HCT116 (cell line): ENCODE results near the gene SNTG2. TPM values are rescaled to one million over a fixed set of nuclear protein-coding genes. Genes with fewer than 3 reads are reported as not detected.

Source experiments
- ATAC-seq: fragments of 200-7000 bp; cut with Tn5 transposase; 2 replicates; pipeline ENCODE4 v1.9.1; 2020; ENCODE audit warnings: mild to moderate bottlenecking, moderate library complexity
- BruUV-seq: library from RNA; stranded (reverse); fragments of 400-500 nt; replicated peaks from 2 replicates; lab custom pipeline; 2021; lab: Mats Ljungman, UMichigan
- CTCF ChIA-PET: fragments of 300-600 bp; sonication (Branson Sonifier 250); formaldehyde crosslinking; loops from one replicate; lab custom pipeline; 2021; ENCODE audit warnings: antibody characterized with exemption; lab: Charles Lee
- POLR2A ChIA-PET: fragments of 300-600, 350-600 bp; sonication (Branson Sonifier 250); formaldehyde crosslinking; loops from one replicate; lab custom pipeline; 2021; ENCODE audit warnings: antibody characterized with exemption; lab: Charles Lee
- RAD21 ChIA-PET, 2 experiments: fragments of 300-600 bp; sonication (Branson Sonifier 250); formaldehyde crosslinking; loops; one replicate each; lab custom pipeline; 2023; ENCODE audit warnings: low total read pairs in 2 of 2; ENCODE audit not compliant: uncharacterized antibody in 2 of 2, unreplicated experiment in 2 of 2, low non-redundant PET in 1 of 2; lab: Charles Lee
- DNase-seq: peaks from one replicate; pipeline ENCODE4 v3.0.0-alpha.2; 2010; ENCODE audit warnings: low read depth, low spot score
- H2AFZ ChIP-seq: fragments of 200-600 bp; shearing (Covaris generic), sonication (generic); 2 replicates; pipeline ENCODE4 v1.6.1; 2017; ENCODE audit warnings: low read depth, mixed run types, mixed read lengths, antibody characterized with exemption, low read length; ENCODE audit not compliant: poor library complexity, severe bottlenecking
- H3K27ac ChIP-seq: 2 replicates; pipeline ENCODE4 v1.5.1; 2012; ENCODE audit warnings: low read depth, low read length
- H3K27me3 ChIP-seq: fragments of 200-600 bp; sonication (generic); 2 replicates; pipeline ENCODE4 v1.6.1; 2016; ENCODE audit warnings: mixed run types, low read length, mixed read lengths; ENCODE audit not compliant: insufficient read depth
- H3K36me3 ChIP-seq, 2 experiments: fragments of 200-500 bp in 1 of 2; fragments of 200-600 bp in 1 of 2; sonication (Bioruptor generic) in 1 of 2; sonication (generic) in 1 of 2; 2 replicates each; pipeline versions ENCODE4 v1.5.1 to v1.6.1; 2014 to 2016; ENCODE audit warnings: low read length in 2 of 2, inconsistent platforms in 1 of 2, mixed read lengths in 1 of 2, mixed run types in 1 of 2; ENCODE audit not compliant: insufficient read depth in 2 of 2, control insufficient read depth in 1 of 2
- H3K4me1 ChIP-seq, 2 experiments: fragments of 200-600 bp in 1 of 2; sonication (generic) in 1 of 2; 2 replicates each; pipeline versions ENCODE4 v1.5.1 to v1.6.1; 2012 to 2017; ENCODE audit warnings: low read length in 2 of 2, inconsistent platforms in 1 of 2, mild to moderate bottlenecking in 1 of 2, mixed read lengths in 1 of 2, mixed run types in 1 of 2, moderate library complexity in 1 of 2; ENCODE audit not compliant: insufficient read depth in 2 of 2, control insufficient read depth in 1 of 2
- H3K4me2 ChIP-seq: fragments of 200-600 bp; sonication (generic); 2 replicates; pipeline ENCODE4 v1.6.1; 2017; ENCODE audit warnings: mixed run types, low read length, mixed read lengths
- H3K4me3 ChIP-seq, 2 experiments: fragments of 200-600 bp in 1 of 2; sonication (generic) in 1 of 2; replicated peaks in 1 of 2; 2 replicates each; pipeline ENCODE4 v1.5.1; 2011 to 2016; ENCODE audit warnings: low read length in 2 of 2, control low read depth in 1 of 2, low read depth in 1 of 2, mild to moderate bottlenecking in 1 of 2, mixed read lengths in 1 of 2, mixed run types in 1 of 2
- H3K79me2 ChIP-seq: fragments of 200-600 bp; sonication (generic); 2 replicates; pipeline ENCODE4 v1.6.1; 2017; ENCODE audit warnings: mild to moderate bottlenecking, mixed run types, low read length, moderate library complexity, mixed read lengths; ENCODE audit not compliant: insufficient read depth
- H3K9ac ChIP-seq: fragments of 200-600 bp; sonication (generic); 2 replicates; pipeline ENCODE4 v1.6.1; 2016; ENCODE audit warnings: low read length, mixed read lengths
- H3K9me2 ChIP-seq: fragments of 200-600 bp; sonication (generic), shearing (Covaris generic); 2 replicates; pipeline ENCODE4 v1.6.1; 2017; ENCODE audit warnings: mixed run types, mild to moderate bottlenecking, moderate library complexity; ENCODE audit not compliant: insufficient read depth
- H3K9me3 ChIP-seq, 2 experiments: fragments of 200-500 bp in 1 of 2; fragments of 200-600 bp in 1 of 2; sonication (Bioruptor generic) in 1 of 2; sonication (generic) in 1 of 2; 2 replicates each; pipeline ENCODE4 v1.6.1; 2014 to 2017; ENCODE audit warnings: low read length in 2 of 2, mixed read lengths in 2 of 2, inconsistent platforms in 1 of 2, low read depth in 1 of 2, mild to moderate bottlenecking in 1 of 2, mixed run types in 1 of 2, moderate library complexity in 1 of 2; ENCODE audit not compliant: control insufficient read depth in 1 of 2, insufficient read depth in 1 of 2
- H4K20me1 ChIP-seq: fragments of 200-600 bp; sonication (generic), shearing (Covaris generic); 2 replicates; pipeline ENCODE4 v1.6.1; 2017; ENCODE audit warnings: mixed run types, mild to moderate bottlenecking, moderate library complexity; ENCODE audit not compliant: insufficient read depth
- CBX3 ChIP-seq: IDR thresholded peaks from 2 replicates; pipeline ENCODE4 v1.6.1; 2012; ENCODE audit warnings: low read depth
- CEBPB ChIP-seq: IDR thresholded peaks from 2 replicates; pipeline ENCODE4 v1.6.1; 2012; ENCODE audit warnings: low read depth
- EGR1 ChIP-seq: IDR thresholded peaks from 2 replicates; pipeline ENCODE4 v1.6.1; 2012; ENCODE audit warnings: low read depth
- ELF1 ChIP-seq: IDR thresholded peaks from 2 replicates; pipeline ENCODE4 v1.6.1; 2012; ENCODE audit warnings: low read depth, borderline replicate concordance
- EZH2 ChIP-seq: fragments of 200-600 bp; sonication (generic); IDR thresholded peaks from 2 replicates; pipeline ENCODE4 v1.6.1; 2017; ENCODE audit warnings: antibody characterized with exemption, mixed run types
- FOSL1 ChIP-seq: IDR thresholded peaks from 2 replicates; pipeline ENCODE4 v1.6.1; 2012; ENCODE audit warnings: low read depth
- JUND ChIP-seq: IDR thresholded peaks from 2 replicates; pipeline ENCODE4 v1.6.1; 2012
- POLR2A ChIP-seq: IDR thresholded peaks from 2 replicates; pipeline ENCODE4 v1.7.0; 2011; ENCODE audit warnings: borderline replicate concordance; ENCODE audit not compliant: insufficient read depth, insufficient read length; ENCODE audit errors: extremely low read depth
- POLR2AphosphoS5 ChIP-seq: IDR thresholded peaks from 2 replicates; pipeline ENCODE4 v1.6.1; 2011; ENCODE audit warnings: mild to moderate bottlenecking, low read depth, low read length, moderate library complexity
- RAD21 ChIP-seq: IDR thresholded peaks from 2 replicates; pipeline ENCODE4 v1.6.1; 2012; ENCODE audit warnings: low read depth, mild to moderate bottlenecking
- SIN3A ChIP-seq: IDR thresholded peaks from 2 replicates; pipeline ENCODE4 v1.6.1; 2012; ENCODE audit warnings: low read depth
- SP1 ChIP-seq: IDR thresholded peaks from 2 replicates; pipeline ENCODE4 v1.6.1; 2012; ENCODE audit warnings: low read depth
- SRF ChIP-seq: IDR thresholded peaks from 2 replicates; pipeline ENCODE4 v1.6.1; 2012; ENCODE audit warnings: low read depth
- TCF7L2 ChIP-seq: IDR thresholded peaks from 2 replicates; pipeline ENCODE4 v1.7.0; 2011; ENCODE audit warnings: borderline replicate concordance, inconsistent platforms; ENCODE audit not compliant: insufficient read depth, insufficient read length; ENCODE audit errors: extremely low read depth
- YY1 ChIP-seq: IDR thresholded peaks from 2 replicates; pipeline ENCODE4 v1.6.1; 2011; ENCODE audit warnings: low read length, low read depth, moderate library complexity, mild to moderate bottlenecking; ENCODE audit not compliant: insufficient replicate concordance; ENCODE audit errors: extremely low read depth
- ZNF274 ChIP-seq: fragments of 200-500 bp; sonication (Bioruptor generic); IDR thresholded peaks from 2 replicates; pipeline ENCODE4 v1.6.1; 2014; ENCODE audit warnings: mild to moderate bottlenecking, low read depth, low read length, inconsistent platforms
- intact Hi-C: fragments of 100-400 bp; cut with micrococcal nuclease; formaldehyde crosslinking; loops from 2 replicates; pipeline ENCODE4 v1.10.0; 2022
- total RNA-seq: library from RNA; stranded (reverse); gene quantifications from one replicate; pipeline ENCODE4 v1.2.1, GENCODE V29; 2021; ENCODE audit not compliant: unreplicated experiment
- TF ChIP-seq, protein P1 (sequence below): IDR thresholded peaks from 2 replicates; pipeline ENCODE4 v1.6.1; 2012; ENCODE audit warnings: low read depth
- TF ChIP-seq, protein P2 (sequence below), 3 experiments: fragments of 200-600 bp in 1 of 3; sonication (generic) in 1 of 3; IDR thresholded peaks in 2 of 3; conservative IDR thresholded peaks in 1 of 3; 2 replicates each; pipeline ENCODE4 v1.5.1; 2012 to 2017; ENCODE audit warnings: low read depth in 2 of 3, low read length in 2 of 3, antibody characterized with exemption in 1 of 3, borderline replicate concordance in 1 of 3, control low read depth in 1 of 3, mild to moderate bottlenecking in 1 of 3, mixed read lengths in 1 of 3, mixed run types in 1 of 3, moderate library complexity in 1 of 3; ENCODE audit not compliant: insufficient read depth in 1 of 3
- TF ChIP-seq, protein P3 (sequence below): IDR thresholded peaks from 2 replicates; pipeline ENCODE4 v1.6.1; 2012
- TF ChIP-seq, protein P4 (sequence below): IDR thresholded peaks from 2 replicates; pipeline ENCODE4 v1.6.1; 2012

SNTG2 gene
- total RNA-seq, 1 experiment from 2014 or later: not detected

DNA sequence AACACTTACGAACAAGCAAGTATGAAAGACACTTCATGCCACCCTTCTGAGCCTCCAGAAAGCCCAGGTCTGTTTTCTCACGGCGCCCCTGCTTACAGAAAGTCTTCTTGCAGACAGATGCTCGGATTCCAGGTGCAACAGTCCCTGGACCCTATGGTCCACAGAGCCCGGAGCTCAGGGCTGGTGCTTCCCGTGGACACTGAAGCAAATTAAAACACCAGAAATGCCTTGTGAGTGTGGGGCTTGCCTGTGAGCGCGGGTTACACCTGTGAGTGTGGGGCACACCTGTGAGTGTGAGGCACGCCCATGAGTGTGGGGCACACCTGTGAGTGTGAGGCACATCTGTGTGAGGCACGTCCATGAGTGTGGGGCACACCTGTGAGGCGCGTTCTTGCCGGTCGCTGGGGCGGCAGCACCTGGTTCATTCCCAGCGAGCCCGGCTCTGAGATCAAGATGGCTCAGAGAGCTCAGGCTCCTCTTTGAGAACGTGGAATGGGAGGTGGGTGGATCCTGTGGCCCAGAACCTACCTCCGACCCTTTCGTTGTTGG, 257.4 kb downstream of the SNTG2 start:
- H3K4me2 ChIP-seq: no peak overlapping the region
- no peak overlapping the region for H3K27ac ChIP-seq
- no peak overlapping the region for H3K9ac ChIP-seq
- no peaks in the 10 kb centered on the region for H3K79me2 ChIP-seq
- no peaks in the 10 kb centered on the region for H3K9me2 ChIP-seq
- no TSS peak for BruUV-seq
- ChIA-PET CTCF (no interaction called here), RAD21 (no interaction called here), POLR2A (no interaction called here)
- H3K4me3 ChIP-seq: no peak overlapping the region
- H3K36me3 ChIP-seq: no peaks in the 10 kb centered on the region
- ATAC-seq (no peak), DNase-seq (no peak)
- H3K27me3 ChIP-seq: no peaks in the 10 kb centered on the region
- no peaks in the 10 kb centered on the region for H3K9me3 ChIP-seq
- H4K20me1 ChIP-seq: no peaks in the 10 kb centered on the region
- intact Hi-C loops: no loop called here
- H3K4me1 ChIP-seq: no peaks in the 10 kb centered on the region
- TF ChIP-seq EZH2: no peak
- no peak for TF ChIP-seq ZNF274
- no peak for TF ChIP-seq FOSL1
- no peak for TF ChIP-seq TCF7L2
- no peak for TF ChIP-seq JUND
- no peak for TF ChIP-seq POLR2AphosphoS5
- TF ChIP-seq, protein P1, sequence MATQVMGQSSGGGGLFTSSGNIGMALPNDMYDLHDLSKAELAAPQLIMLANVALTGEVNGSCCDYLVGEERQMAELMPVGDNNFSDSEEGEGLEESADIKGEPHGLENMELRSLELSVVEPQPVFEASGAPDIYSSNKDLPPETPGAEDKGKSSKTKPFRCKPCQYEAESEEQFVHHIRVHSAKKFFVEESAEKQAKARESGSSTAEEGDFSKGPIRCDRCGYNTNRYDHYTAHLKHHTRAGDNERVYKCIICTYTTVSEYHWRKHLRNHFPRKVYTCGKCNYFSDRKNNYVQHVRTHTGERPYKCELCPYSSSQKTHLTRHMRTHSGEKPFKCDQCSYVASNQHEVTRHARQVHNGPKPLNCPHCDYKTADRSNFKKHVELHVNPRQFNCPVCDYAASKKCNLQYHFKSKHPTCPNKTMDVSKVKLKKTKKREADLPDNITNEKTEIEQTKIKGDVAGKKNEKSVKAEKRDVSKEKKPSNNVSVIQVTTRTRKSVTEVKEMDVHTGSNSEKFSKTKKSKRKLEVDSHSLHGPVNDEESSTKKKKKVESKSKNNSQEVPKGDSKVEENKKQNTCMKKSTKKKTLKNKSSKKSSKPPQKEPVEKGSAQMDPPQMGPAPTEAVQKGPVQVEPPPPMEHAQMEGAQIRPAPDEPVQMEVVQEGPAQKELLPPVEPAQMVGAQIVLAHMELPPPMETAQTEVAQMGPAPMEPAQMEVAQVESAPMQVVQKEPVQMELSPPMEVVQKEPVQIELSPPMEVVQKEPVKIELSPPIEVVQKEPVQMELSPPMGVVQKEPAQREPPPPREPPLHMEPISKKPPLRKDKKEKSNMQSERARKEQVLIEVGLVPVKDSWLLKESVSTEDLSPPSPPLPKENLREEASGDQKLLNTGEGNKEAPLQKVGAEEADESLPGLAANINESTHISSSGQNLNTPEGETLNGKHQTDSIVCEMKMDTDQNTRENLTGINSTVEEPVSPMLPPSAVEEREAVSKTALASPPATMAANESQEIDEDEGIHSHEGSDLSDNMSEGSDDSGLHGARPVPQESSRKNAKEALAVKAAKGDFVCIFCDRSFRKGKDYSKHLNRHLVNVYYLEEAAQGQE: no peak
- TF ChIP-seq POLR2A: no peak
- no peak for TF ChIP-seq EGR1
- no peak for TF ChIP-seq CBX3
- no peak for TF ChIP-seq SP1
- TF ChIP-seq CEBPB: no peak
- no peak for TF ChIP-seq YY1
- no peak for TF ChIP-seq SRF
- TF ChIP-seq ELF1: no peak
- TF ChIP-seq RAD21: no peak
- TF ChIP-seq SIN3A: no peak
- TF ChIP-seq, protein P2, sequence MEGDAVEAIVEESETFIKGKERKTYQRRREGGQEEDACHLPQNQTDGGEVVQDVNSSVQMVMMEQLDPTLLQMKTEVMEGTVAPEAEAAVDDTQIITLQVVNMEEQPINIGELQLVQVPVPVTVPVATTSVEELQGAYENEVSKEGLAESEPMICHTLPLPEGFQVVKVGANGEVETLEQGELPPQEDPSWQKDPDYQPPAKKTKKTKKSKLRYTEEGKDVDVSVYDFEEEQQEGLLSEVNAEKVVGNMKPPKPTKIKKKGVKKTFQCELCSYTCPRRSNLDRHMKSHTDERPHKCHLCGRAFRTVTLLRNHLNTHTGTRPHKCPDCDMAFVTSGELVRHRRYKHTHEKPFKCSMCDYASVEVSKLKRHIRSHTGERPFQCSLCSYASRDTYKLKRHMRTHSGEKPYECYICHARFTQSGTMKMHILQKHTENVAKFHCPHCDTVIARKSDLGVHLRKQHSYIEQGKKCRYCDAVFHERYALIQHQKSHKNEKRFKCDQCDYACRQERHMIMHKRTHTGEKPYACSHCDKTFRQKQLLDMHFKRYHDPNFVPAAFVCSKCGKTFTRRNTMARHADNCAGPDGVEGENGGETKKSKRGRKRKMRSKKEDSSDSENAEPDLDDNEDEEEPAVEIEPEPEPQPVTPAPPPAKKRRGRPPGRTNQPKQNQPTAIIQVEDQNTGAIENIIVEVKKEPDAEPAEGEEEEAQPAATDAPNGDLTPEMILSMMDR (IDR thresholded peaks at IDR 0.05 in 2 of 3, conservative IDR thresholded peaks at IDR 0.05 in 1 of 3; ENCODE audit: borderline replicate concordance in 1 of 3, insufficient read depth in 1 of 3, low read depth in 2 of 3, low read length in 2 of 3): no peak
- TF ChIP-seq, protein P3, sequence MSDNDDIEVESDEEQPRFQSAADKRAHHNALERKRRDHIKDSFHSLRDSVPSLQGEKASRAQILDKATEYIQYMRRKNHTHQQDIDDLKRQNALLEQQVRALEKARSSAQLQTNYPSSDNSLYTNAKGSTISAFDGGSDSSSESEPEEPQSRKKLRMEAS: no peak
- TF ChIP-seq, protein P4, sequence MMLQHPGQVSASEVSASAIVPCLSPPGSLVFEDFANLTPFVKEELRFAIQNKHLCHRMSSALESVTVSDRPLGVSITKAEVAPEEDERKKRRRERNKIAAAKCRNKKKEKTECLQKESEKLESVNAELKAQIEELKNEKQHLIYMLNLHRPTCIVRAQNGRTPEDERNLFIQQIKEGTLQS: no peak
- no peak overlapping the region for H2AFZ ChIP-seq
